Motor neuron (in vitro differentiated cells): ENCODE results near the gene ABHD8. TPM values are rescaled to one million over a fixed set of nuclear protein-coding genes. Genes with fewer than 3 reads are reported as not detected.
A peak's percentile ranks its signal among the peaks of the same experiment; 100 is the strongest.
"Not testable (repeated sequence)": the region's sequence is repeated elsewhere in the genome, so short reads cannot be mapped to it uniquely, and the experiment has no call there.

ENCODE experiments used
- ATAC-seq, 8 experiments: fragments of 200-7000 bp; cut with Tn5 transposase; replicated peaks in 6 of 8; 2 replicates each; pipeline ENCODE4 v1.8.0; 2021; ENCODE audit warnings: mild to moderate bottlenecking in 8 of 8, moderate library complexity in 8 of 8
- H3K27ac ChIP-seq, 2 donors: fragments of 250-450 bp; sonication (Bioruptor Pico); 2 replicates each; pipeline ENCODE4 v1.9.0; 2021; ENCODE audit warnings: antibody characterized with exemption in 2 of 2, mild to moderate bottlenecking in 2 of 2, moderate library complexity in 1 of 2
- H3K4me1 ChIP-seq, 2 donors: fragments of 250-450 bp; sonication (Bioruptor Pico); replicated peaks in 1 of 2; 2 replicates each; pipeline ENCODE4 v1.6.1; 2021; ENCODE audit warnings: antibody characterized with exemption in 2 of 2, mild to moderate bottlenecking in 2 of 2, moderate library complexity in 1 of 2
- H3K4me3 ChIP-seq, 5 donors: fragments of 250-450 bp; sonication (Bioruptor Pico); 2 replicates each; pipeline ENCODE4 v1.9.0; 2021; ENCODE audit warnings: antibody characterized with exemption in 5 of 5, mild to moderate bottlenecking in 5 of 5, moderate library complexity in 4 of 5
- WGBS, 10 experiments: fragments of 450-650 bp; shearing (Covaris generic); methylation state at CpG; one replicate each; pipeline ENCODE4 v1.0.0; 2022; 5-methylcytosine and 5-hydroxymethylcytosine counted together
- in situ Hi-C, 9 experiments: fragments of 400-800 bp; cut with MboI; loops; one replicate each; pipeline ENCODE4 v1.15.0; 2021; ENCODE audit warnings: low sequenced_read_pairs in 9 of 9, low pct_unique_long_range_greater_than_20kb in 2 of 9; ENCODE audit not compliant: unreplicated experiment in 9 of 9
- total RNA-seq, 8 experiments: library from RNA; unstranded; fragments of 300-600 nt; gene quantifications; 2 replicates each; pipeline versions ENCODE4 v1.2.3 to v1.2.4, GENCODE V29; 2022

The ABHD8 gene
- total RNA-seq, 8 experiments from 2014 or later, result 6.2 to 16.2 (median 8.2) TPM

- in situ Hi-C loops, result loop anchor here in 5 of 9 experiments (25.0 kb wide), 1 partner anchor 213 kb away; no protein-coding TSS in a partner anchor
- ATAC-seq, result no peak
- no peaks in the 10 kb centered on the region for H3K4me1 ChIP-seq
- WGBS, 10 experiments, result 83 to 100% (median 90%) methylated on average over 3 to 9 of the region's 19 CpGs; no CpG with 5 or more reads in 4 of the 10 experiments
- H3K4me3 ChIP-seq, result no peak overlapping the region
- no peak overlapping the region for H3K27ac ChIP-seq
These were observed 27.6 kb downstream of the ABHD8 start for GRCh38 chr19:17275441-17276175.

- 83 to 100% (median 100%) methylated on average over 1 to 3 of the region's 3 CpGs; no CpG with 5 or more reads in 4 of the 10 experiments for WGBS, 10 experiments
- H3K4me1 ChIP-seq, H3K4me3 ChIP-seq, H3K27ac ChIP-seq, ATAC-seq: not testable (repeated sequence)
- in situ Hi-C loops, result loop anchor here in 5 of 9 experiments (25.0 kb wide), 1 partner anchor 213 kb away; no protein-coding TSS in a partner anchor
These were observed 28.3 kb downstream of the ABHD8 start for GRCh38 chr19:17274892-17275291.

GRCh38 chr19:17268754-17269153 is 34.5 kb downstream of the ABHD8 start:
- Histone ChIP-seq H3K4me3 (no peak overlapping the region), H3K4me1 (peaks cover 4% of the 10 kb centered on the region in 2 donors), H3K27ac (no peak overlapping the region)
- in situ Hi-C loops, result no loop called here
- WGBS, 10 experiments, result 67 to 100% (median 91%) methylated on average over 1 to 4 of the region's 13 CpGs; no CpG with 5 or more reads in 4 of the 10 experiments
- ATAC-seq, result no peak

- in situ Hi-C loops, result no loop called here
- peak within 1 kb of the TSS; percentile 58 to 88 (median 79) for H3K4me3 ChIP-seq
- H3K27ac ChIP-seq, result peak within 1 kb of the TSS; percentile 70 to 90
- H3K4me1 ChIP-seq, result peaks cover 4% of the 10 kb centered on the region in 2 donors
- ATAC-seq, result peak; percentile 93 to 97 (median 95)
- WGBS, 10 experiments, result 0 to 20% (median 0%) methylated on average over 1 to 16 of the region's 27 CpGs; no CpG with 5 or more reads in 1 of the 10 experiments
These were observed 36.0 kb downstream of the ABHD8 start, which contains the start of gene BABAM1 for GRCh38 chr19:17266975-17267788. Gene BABAM1 (plus strand): TSS chr19:17267443. CDS start chr19:17268807, 1,364 bp downstream.

GRCh38 chr19:17266589-17266974 is 36.6 kb downstream of the ABHD8 start:
- no peak overlapping the region for H3K4me3 ChIP-seq
- no peak for ATAC-seq
- peak overlapping the region in 1 of 2 donors; percentile 5 for H3K27ac ChIP-seq
- 72 to 100% (median 88%) methylated on average over 4 to 12 of the region's 12 CpGs for WGBS, 10 experiments
- in situ Hi-C loops, result no loop called here
- peaks cover 4% of the 10 kb centered on the region in 2 donors for H3K4me1 ChIP-seq

- Histone ChIP-seq H3K4me1 (peaks cover 4% of the 10 kb centered on the region in 2 donors), H3K4me3 (no peak overlapping the region), H3K27ac (no peak overlapping the region)
- ATAC-seq, result no peak
- 68 to 100% (median 91%) methylated on average over 2 to 7 of the region's 7 CpGs; no CpG with 5 or more reads in 1 of the 10 experiments for WGBS, 10 experiments
- in situ Hi-C loops, result no loop called here
These were observed 37.2 kb downstream of the ABHD8 start for GRCh38 chr19:17266026-17266425.

- WGBS, 10 experiments, result 20 to 60% (median 32%) methylated on average over 1 to 5 of the region's 5 CpGs; no CpG with 5 or more reads in 4 of the 10 experiments
- no peak within 1 kb of the TSS for H3K4me3 ChIP-seq
- H3K4me1 ChIP-seq, result peaks cover 4% of the 10 kb centered on the region in 2 donors
- no peak for ATAC-seq
- H3K27ac ChIP-seq, result no peak within 1 kb of the TSS
- in situ Hi-C loops, result no loop called here
These were observed 38.6 kb downstream of the ABHD8 start, which contains the start of gene USHBP1 for GRCh38 chr19:17264641-17264979. Gene USHBP1 (minus strand): TSS chr19:17264745. CDS start chr19:17264299, 446 bp downstream.

- in situ Hi-C loops, result no loop called here
These were observed 39.2 kb downstream of the ABHD8 start for GRCh38 chr19:17263712-17264640.

GRCh38 chr19:17262557-17262956 is 40.7 kb downstream of the ABHD8 start:
- 20 to 77% (median 72%) methylated on average over 1 to 9 of the region's 16 CpGs; no CpG with 5 or more reads in 6 of the 10 experiments for WGBS, 10 experiments
- peaks cover 4% of the 10 kb centered on the region in 2 donors for H3K4me1 ChIP-seq
- no peak for ATAC-seq
- in situ Hi-C loops, result no loop called here
- H3K27ac ChIP-seq, result no peak overlapping the region
- H3K4me3 ChIP-seq, result no peak overlapping the region

More at GRCh38 chr19:17263712-17264640, 39.2 kb downstream of the ABHD8 start:
- Histone ChIP-seq H3K4me3 (no peak overlapping the region), H3K4me1 (peaks cover 4% of the 10 kb centered on the region in 2 donors), H3K27ac (no peak overlapping the region)
- ATAC-seq, result no peak
- 71 to 98% (median 86%) methylated on average over 1 to 12 of the region's 23 CpGs; no CpG with 5 or more reads in 2 of the 10 experiments for WGBS, 10 experiments

GRCh38 chr19:17260842-17261325 is 42.3 kb downstream of the ABHD8 start:
- Histone ChIP-seq H3K4me3 (no peak overlapping the region), H3K4me1 (no peaks in the 10 kb centered on the region), H3K27ac (no peak overlapping the region)
- peak in 7 of 8 experiments; percentile 40 to 100 (median 98) for ATAC-seq
- WGBS, 10 experiments, result 0 to 43% (median 17%) methylated on average over 1 to 14 of the region's 15 CpGs; no CpG with 5 or more reads in 1 of the 10 experiments
- in situ Hi-C loops, result no loop called here

- H3K4me3 ChIP-seq, result no peak overlapping the region
- no peak for ATAC-seq
- 20 to 56% methylated on average over 1 of the region's 1 CpG; no CpG with 5 or more reads in 8 of the 10 experiments for WGBS, 10 experiments
- in situ Hi-C loops, result no loop called here
- H3K27ac ChIP-seq, result no peak overlapping the region
- H3K4me1 ChIP-seq, result no peaks in the 10 kb centered on the region
These were observed 43.3 kb downstream of the ABHD8 start for GRCh38 chr19:17259934-17260333.
